Measurements from ENCODE around the gene RAX2.

DNA sequence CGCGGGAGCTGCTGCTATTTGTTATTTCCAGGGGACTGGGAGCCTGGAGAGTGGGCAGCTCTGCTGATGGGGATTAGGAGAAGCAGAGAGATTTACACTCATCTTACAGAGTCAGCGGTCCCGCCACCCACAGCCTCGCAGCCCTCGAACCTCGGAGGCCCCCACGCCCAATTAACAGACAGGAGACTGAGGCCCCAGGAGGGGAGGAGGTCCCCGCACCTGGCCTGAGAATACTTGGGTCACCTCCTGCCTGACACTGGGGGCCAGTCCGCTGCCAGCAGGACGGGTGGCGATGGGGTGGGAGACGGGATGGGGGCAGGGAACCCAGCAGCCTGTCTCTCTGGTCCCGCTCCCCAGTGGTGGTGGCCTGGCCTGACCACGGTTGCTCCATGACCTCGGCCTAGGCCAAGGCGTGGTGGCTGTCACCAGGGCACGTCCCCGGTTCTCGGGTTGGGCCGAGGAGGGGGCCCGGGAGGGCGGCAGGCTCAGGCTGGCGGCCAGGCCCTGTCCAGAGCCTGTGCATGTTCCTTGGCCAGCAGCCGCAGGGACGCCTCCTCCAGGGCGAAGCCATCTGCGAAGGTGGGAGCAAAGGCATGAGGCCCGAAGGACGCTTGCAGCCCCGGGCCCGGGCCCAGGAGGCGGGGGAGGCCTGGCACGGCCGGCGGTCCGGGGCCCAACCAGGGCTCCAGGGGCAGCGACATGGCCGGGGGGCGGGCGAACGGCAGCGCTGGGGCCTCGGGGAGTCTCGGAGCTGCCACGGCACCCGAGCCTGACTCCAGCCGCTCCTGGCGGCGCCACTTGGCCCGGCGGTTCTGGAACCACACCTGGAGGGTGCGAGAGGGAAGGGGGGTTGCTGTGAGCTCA lies 1.7 kb downstream of the RAX2 start:
- no peak for TF ChIP-seq ZNF384 (IDR thresholded peaks at IDR 0.05)
- TF ChIP-seq FOXK2 (IDR thresholded peaks at IDR 0.05), result no peak
- TF ChIP-seq NFRKB (IDR thresholded peaks at IDR 0.05), result no peak
- TF ChIP-seq ELF4 (IDR thresholded peaks at IDR 0.05), result no peak
- TF ChIP-seq, protein P1, sequence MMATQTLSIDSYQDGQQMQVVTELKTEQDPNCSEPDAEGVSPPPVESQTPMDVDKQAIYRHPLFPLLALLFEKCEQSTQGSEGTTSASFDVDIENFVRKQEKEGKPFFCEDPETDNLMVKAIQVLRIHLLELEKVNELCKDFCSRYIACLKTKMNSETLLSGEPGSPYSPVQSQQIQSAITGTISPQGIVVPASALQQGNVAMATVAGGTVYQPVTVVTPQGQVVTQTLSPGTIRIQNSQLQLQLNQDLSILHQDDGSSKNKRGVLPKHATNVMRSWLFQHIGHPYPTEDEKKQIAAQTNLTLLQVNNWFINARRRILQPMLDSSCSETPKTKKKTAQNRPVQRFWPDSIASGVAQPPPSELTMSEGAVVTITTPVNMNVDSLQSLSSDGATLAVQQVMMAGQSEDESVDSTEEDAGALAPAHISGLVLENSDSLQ (IDR thresholded peaks at IDR 0.05), result no peak
- TF ChIP-seq TARDBP (IDR thresholded peaks at IDR 0.05), result no peak
- TF ChIP-seq FOXA1 (IDR thresholded peaks at IDR 0.05), result no peak
- TF ChIP-seq ARNT (IDR thresholded peaks at IDR 0.05), result no peak
- no peak for TF ChIP-seq SP1 (IDR thresholded peaks at IDR 0.05)
- no peak for TF ChIP-seq BHLHE40 (IDR thresholded peaks at IDR 0.05; ENCODE audit: borderline replicate concordance)
